NT2/D1 (cell line): ENCODE data around the gene USP6.

Experiments
- SUZ12 ChIP-seq: IDR thresholded peaks from 2 replicates; pipeline ENCODE4 v1.6.1; 2011; ENCODE audit not compliant: insufficient read length, insufficient read depth; ENCODE audit errors: extremely low read depth
- YY1 ChIP-seq: IDR thresholded peaks from 2 replicates; pipeline ENCODE4 v1.6.1; 2011; ENCODE audit not compliant: insufficient read length, insufficient read depth
- ZNF274 ChIP-seq: IDR thresholded peaks from 2 replicates; pipeline ENCODE4 v1.6.1; 2011; ENCODE audit warnings: mild to moderate bottlenecking, low read depth, low read length

DNA sequence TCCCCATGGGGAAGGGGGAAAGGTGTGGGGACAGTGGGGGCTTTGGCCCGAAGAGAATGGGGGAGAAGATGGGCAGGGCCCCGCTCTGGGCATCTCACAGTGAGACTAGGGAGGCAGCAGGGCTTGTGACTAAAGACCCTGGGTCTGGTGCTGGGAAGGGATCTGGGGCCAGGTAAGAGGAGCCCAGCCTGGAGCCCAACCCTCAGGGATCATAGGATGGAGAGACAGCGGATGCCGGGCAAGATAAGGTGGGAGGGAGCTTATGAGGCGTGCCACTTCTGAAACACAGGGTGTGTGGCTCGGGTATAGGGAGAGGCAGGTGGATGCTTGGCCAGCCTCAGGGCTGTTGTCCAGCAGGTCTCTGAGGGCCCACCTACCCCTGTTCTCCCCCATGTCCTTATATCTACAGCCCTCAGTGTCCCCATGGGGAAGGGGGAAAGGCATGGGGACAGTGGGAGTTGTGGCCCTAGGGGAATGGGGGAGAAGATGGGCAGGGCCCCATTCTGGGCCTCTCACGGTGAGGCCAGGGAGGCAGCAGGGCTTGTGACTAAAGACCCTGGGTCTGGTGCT, 15.4 kb downstream of the USP6 start:
- TF ChIP-seq ZNF274 (no peak), YY1 (no peak), SUZ12 (no peak)
